CD4-positive, alpha-beta T cell treated with Interferon gamma for 1 hour (primary cell): ENCODE data around the gene PLEKHA6.

Source experiments
- DNase-seq: peaks from one replicate; pipeline ENCODE4 v3.0.0-alpha.2; 2020

Gene PLEKHA6

DNA sequence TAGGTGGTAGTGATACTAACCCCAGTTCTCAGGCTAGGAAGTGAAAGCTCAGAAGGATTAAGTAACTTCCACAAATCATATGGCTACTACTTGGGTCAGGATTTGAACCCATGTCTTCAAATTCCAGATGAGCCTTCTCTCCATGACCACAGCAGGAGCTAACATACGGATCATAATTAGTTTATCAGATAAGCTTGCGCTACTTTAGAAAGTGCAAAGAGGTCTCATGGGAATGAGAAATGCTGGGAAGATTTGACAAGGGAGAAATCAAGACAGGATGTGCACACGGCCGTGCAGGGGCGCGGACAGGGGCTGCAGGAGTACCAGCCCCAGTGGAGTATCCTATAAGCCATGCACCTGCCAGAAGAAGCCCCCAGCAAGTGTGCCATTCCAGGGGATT is 5.2 kb downstream of the PLEKHA6 start:
- no peak for DNase-seq

DNA sequence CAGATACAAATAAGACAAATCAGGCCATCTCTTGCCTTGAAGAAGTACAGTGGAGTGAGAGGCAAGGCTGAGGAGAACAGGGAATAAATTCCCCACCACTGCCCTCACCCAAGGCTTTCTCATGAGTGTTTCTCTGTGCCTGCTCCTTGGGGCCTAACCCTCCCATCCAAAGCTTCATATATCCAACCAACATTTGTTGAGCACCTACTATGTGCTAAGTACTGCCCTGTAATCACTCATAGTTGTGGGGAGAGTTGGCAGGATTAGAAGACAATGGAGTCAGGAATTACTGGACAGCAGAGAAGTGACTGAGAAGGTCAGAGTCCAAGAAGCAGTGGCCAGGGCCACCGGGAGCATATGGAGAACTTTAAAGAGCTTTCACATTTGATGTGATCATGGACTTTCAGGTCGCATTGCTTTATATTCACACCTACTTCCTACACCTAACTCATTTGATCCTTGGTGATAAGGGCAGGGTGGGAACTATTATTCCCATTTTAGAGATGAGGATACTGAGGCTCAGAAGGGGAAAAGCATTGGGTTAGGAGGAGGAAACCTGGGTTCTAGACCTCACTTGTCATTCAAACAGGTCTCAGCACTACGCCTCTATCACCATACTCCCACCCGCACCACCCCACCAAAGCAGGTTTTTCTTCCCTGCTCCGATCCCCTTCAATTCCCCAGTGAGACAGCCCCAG is 6.4 kb downstream of the PLEKHA6 start:
- DNase-seq = no peak

DNA sequence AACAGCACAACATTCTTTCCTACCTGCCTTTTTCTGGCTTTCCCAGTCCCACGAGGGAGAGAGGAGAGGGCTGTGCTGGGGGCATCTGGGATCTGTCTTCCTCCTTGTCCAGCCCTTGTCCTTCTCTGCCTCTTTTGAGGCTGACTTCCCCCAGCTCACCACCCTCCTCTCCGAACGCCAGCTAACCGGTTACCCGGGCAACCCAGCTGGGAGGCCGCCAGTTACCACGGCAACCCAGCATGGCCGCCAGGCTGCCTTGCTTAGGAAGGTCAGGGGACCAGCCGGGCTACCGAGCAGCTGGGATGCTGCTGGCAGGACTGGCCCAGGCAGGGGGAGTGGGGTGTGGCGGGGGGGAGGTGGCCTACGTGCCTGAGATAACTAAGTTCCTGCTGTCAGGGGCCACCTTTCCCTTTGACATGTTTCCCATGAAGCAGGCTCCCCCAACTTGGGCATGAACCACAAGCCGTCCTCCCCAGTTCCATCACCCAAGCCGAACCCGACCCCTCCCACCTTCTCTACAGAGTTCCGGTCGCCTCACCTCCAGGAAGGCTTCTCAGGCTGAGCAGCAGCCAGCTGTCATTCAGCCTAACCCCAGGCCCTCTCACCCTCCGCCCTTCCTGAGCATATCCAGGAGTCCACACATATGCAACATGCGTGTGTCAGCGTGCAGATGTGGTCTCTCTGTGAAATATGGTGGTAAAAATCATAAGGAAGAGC is 8.7 kb downstream of the PLEKHA6 start:
- no peak for DNase-seq

DNA sequence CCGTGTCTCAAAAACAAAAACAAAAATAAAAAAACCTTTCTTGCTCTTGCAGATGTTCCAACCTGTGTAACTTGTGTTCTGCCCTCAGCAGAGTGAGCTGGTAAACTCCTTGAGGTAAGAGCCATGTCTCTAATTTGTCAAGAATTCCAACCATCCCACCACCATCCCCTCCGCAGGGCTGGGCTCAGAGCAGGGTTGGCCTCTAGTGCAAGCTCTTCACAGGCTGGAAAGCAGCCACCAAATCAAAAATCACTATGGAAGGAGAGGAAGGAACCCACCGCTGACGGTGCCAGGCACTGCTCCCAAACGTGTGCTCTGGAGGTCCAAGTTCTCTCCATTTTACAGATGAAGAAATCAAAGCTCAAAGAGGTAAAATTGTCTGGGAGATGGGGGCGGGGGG is 9.4 kb downstream of the PLEKHA6 start:
- DNase-seq = no peak

DNA sequence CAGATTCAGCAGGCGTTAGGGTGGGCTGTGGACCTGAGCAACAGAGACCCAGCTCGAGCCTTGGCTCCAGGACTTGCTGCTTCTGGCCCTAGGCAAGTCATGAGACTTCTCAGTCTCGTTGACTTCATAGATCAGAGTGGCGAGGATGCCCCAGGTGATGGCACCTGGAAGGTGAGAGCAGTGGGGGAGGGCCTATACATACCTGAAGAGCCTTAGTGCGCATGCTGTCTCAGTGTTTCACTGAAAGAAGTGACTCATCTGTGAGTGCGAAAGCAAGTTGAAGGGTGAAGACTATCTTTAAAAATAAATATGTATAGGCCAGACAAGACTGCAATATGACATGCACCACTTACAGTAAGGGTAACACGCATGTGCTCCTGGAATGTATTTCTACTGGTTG is 10.1 kb downstream of the PLEKHA6 start:
- DNase-seq = no peak

DNA sequence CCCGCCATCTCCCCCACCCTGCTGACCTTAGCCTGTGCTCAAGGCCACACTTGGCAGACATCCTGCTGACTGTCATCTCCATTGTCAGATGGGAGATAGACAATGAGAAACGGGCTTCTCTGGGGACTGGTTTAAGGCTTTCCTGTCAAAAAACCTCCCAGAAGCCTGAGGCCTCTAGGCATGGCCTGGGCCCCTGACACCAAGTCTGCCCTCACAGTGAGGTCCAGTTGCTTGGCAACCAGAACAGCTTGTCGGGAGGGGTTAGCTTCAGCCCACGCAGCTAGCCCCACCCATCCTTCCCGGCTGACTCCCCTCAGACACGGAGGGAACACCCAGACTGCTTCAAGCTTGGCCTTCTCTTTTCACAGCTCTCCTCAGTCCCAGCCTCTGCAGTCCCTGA is 11.0 kb downstream of the PLEKHA6 start:
- DNase-seq = no peak

DNA sequence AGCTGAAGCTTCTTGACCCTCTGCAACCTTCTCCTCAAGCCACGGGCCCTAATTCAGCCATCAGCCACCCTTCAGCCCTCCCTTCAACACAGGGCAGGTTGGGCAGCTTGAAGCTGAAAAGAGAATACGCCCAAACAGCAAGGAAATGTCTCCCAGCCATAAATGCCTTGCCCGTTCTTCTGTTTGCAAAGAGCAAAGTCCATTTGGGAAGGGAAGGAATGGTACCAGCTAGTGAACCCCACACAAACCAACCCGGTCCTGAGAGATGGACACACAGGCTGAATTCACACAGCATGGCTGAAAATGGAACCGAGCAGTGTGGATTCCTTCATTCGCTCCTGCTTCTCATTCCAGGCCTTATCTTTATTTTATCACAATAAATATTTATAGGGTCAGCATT is 11.5 kb downstream of the PLEKHA6 start:
- no peak for DNase-seq

DNA sequence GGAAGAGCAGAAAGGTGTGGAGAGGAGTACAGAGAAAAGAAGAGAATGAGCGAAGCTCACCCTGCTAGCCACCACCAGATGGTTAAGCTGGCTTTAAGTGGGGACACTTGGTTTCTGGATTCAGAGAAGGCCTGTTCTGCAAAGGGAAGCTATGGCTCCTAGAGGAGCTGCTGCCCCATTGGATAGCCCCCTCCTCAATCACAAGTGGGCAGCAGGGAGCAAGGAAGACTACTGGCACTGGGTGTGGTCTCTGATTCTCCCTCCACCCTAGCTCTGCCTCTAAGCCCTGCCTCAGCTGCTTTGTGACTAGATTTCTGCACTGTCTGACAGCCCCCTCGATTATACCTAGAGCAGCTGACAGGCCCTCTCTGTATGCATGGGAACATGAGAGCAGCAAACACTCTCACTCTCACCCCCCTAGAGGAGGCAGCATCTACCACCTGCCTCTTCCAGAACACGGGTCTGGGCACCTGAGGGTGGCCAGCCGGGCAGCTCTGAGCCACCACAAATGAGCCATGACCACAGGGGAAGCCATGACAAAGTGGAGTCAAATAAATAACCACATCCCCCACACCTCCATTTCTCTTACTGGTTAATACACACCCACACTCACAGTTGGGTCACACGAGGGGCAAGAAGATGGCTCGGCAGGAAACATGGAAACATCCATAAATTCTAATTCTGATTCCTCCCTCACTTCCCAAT is 13.6 kb downstream of the PLEKHA6 start:
- DNase-seq = no peak

DNA sequence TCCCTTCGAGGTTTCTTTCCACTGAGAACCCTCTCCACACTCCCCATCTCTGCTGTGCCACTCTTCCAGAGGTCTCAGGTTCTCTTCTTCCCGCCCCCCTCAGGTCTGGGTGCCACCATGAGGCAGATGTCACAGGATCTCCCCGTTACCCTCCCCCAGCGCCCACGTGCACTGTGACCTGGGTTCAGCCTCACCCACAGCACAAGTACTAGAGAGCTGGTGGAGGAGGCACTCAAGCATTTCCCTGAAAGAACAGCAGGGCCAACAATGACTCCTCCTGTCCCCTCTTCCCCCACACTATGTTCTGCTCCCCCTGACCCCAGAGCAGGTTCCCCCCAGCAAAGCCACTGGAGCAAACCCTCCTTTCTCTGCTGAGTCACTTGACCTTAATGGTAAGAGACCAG is 14.3 kb downstream of the PLEKHA6 start:
- no peak for DNase-seq

DNA sequence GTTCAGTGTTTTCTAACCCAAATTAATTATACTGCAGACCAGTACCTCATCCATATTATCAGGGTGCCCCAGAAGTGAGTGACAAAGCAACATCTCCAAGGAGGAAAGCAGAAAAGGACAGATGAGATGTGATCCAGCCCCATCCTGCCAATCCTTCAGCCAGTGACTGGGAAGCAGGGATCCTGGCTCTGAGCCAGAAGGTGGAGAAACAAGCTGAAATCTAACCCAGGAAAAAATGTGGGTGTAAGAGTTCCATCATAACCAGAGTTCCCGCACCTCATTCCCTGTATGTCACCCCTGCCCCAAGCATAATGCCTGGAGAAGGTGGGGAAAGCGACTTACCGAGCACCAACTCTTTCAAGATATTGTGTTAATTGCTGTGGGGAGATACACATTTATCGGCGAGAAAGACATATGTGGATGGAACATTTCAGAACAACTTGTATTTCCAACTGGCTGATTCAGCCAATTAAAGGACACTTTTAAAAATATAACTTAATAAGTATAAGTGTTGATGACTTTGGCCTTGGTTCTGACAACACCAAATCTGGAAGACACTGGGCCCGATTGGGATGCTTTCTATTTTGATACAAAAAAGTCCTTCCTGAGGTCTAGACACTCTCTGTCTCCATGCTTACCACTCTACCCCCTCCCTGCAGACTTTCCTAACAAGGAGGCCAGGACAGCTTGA is 14.9 kb downstream of the PLEKHA6 start:
- no peak for DNase-seq

DNA sequence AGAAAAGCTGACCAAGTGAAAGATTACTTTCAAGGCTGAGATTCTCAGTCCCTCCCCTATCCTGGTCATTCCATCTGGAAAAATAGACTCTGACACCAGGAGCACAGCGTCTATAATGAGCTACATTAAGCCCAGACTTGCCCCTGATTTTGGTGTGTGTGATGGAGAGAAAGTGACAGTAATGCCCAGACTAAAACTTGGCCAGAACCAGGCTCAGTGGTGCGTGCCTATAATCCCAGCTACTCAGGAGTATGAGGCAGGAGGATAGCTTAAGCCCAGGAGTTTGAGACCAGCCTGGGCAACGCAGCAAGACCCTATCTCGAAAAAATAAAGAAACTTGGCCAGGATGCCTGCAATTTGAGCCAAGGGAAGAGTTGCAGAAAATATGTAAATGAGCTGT is 15.9 kb downstream of the PLEKHA6 start:
- DNase-seq = no peak

DNA sequence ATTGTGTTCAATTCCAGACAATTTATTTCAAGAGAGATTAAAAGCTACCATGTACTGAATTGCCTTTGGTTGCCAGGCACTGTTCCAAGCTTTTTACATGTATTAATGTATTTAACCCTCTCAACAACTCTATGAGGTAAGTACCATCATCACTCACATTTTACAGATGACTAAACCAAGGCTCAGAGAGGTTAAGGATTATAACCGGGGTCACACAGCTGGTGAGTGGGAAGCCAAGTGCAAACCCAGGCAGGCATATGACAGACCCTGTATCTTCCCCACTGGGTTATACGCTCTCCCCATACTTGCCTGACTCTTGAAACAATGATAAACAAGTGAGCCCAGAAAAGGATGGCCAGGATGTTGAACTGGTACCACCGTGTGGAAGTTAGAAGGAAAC is 16.5 kb downstream of the PLEKHA6 start:
- no peak for DNase-seq

DNA sequence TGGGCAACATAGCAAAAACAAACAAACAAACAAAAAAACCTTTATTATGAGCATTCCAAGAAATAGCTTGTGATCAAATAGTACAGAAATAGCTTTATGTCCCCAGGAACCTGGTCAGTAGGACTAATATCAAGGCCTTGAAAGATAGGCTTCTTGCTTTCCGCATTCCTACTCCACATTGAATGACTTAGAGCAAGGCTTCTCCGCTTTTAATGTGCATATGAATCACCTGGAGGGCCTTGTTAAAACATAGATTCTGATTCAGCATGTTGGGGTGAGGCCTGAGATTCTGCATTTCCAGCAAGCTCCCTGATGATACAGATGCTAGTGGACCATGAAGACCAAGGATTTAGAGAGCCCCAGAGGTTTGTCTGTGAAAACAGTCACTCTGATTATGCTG is 17.4 kb downstream of the PLEKHA6 start:
- no peak for DNase-seq

DNA sequence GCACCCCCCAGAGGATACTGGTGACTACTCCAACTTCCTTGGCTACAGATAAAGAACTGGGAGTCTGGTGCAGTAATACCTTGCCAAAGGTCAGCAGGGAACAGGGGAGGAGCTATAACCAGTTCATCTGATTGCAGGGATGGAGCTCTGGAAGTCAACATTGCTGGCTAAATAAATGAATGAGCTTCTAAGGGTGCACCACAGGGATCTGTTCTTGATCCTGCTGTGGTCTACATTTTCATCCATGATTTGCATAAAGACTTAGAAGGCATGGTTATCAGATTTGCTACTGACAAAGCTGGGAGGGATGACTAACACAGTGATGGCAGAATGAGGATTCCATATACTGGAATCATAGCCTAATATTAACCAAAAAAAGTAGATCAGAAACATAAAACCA is 18.3 kb downstream of the PLEKHA6 start:
- no peak for DNase-seq

DNA sequence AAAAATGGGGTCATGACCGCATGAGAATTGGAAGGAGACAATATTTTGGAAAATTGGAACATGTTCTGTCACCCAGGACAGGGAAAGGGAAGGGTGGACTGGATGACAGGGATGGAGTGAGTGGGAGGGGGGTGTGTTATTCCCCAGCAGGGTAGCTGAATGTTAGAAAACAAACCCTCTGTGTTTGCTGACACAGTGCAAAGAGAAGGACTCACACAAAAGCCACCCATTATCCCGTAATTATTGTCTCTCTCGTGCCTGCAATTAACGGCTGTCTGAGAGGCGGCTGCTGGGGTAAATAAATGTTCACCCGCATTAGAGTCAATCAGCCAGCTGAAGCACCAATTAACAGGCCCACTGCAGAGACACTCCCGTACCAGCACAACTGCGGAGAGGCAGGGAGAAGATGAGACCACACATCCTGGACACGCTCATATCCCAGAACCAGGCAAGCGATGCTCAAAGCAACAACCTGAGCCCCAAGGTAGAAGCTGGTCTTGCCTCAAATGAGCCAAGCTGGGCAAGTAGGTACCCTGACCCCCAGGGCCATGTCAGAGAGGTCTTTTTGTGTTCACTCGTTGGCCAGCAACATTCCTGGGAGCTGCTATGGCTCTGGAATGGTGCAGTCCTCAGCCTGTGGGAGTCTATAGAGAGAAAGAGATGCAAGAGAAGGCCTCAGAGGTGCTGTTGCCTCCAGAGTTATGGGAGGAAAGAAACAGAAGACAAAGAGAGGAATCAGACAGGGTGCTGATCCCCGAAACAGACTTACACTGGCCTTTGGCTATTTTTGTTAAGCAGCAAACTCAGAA is 19.4 kb downstream of the PLEKHA6 start:
- DNase-seq = no peak

DNA sequence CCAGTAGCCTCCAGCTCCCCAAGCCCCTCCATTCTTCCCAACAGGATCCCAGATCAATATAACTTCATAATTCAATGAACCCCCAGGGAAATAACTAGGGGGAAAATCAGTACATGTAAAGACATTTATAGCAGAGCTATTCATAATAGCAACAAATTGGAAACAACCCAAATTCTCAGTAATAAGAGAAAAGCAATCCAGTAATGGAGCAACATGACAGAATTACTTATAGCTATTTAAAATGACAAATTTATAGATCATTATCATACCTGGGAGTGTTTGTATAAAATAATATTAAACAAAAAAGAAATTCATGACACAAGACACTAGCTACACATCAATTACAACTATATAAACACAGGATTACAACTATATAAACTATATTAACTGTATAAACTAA is 20.2 kb downstream of the PLEKHA6 start:
- no peak for DNase-seq

DNA sequence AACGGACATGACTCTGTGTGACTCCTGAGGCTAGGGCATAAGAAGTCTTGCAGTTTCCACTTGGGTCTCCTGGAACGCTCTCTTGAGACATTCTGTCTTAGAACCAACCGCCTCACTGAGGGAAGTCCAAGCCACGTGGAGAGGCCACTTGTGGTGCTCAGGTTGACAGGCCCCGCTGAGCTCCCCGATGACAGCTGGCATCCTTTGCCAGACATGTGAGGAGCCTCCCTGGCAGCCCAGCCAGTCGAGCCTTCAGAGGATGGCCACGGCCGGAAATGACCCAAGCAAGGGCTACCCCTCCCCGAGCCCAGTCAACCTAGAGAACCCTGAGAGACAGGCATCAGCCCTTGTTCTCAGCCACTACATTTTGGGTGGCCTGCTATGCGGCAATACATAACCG is 20.7 kb downstream of the PLEKHA6 start:
- no peak for DNase-seq

DNA sequence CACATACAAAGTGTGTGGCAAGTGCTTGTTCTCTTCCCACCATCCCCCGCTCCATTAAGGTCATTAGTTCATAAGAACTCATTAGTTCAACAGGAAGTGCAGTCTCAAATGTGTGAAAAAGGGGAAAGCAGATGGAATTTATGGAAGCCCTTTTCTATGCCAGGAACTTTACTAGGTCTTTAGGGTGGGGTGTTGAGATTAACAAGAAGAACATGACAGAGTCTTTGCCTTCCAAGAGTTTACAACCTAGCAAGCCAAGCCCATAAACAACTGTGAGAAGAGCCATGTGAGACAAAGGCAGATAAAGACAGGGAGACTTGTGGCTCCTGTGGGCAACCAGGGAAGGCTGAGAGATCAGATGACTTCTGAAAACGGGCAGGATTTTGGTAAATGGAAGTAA is 21.4 kb downstream of the PLEKHA6 start:
- DNase-seq = no peak

DNA sequence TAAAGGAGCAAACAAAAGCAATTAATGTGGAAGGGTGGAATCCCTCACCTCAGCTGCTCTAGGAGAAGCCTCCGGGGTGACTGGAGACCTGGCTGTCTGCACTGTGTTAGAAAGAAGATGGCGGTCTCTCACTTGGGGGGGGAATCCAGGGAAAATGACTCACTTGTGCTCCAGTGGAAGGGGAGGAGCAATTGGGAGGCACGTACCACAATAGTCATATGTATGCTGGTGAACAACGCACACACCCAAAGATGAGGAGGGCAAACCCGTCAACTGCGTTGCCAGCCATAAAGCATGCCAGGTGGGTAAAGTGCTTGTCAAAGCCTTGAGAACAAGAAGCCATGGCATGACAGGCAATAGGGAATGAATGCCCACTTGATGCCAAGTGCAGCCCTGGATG is 22.1 kb downstream of the PLEKHA6 start:
- DNase-seq = no peak

DNA sequence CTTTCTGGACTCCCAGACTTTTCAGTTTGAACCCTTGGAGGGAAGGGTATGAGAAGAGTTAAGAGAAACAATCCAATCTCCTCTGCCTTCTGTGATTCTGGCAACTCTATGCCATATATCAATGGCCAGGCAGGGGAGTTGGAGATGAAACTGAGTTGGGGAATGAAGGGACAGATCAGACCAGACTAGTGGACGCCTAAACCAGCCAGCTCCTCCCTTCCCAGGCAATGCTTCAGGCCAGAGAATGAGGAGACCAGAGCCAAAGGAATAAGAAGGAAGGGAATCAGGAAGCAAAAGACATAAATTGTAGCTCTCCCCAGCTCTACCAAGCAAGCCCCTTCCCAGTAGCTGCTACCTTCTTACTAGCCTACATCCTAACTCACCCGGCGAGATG is 22.7 kb downstream of the PLEKHA6 start:
- DNase-seq = no peak

DNA sequence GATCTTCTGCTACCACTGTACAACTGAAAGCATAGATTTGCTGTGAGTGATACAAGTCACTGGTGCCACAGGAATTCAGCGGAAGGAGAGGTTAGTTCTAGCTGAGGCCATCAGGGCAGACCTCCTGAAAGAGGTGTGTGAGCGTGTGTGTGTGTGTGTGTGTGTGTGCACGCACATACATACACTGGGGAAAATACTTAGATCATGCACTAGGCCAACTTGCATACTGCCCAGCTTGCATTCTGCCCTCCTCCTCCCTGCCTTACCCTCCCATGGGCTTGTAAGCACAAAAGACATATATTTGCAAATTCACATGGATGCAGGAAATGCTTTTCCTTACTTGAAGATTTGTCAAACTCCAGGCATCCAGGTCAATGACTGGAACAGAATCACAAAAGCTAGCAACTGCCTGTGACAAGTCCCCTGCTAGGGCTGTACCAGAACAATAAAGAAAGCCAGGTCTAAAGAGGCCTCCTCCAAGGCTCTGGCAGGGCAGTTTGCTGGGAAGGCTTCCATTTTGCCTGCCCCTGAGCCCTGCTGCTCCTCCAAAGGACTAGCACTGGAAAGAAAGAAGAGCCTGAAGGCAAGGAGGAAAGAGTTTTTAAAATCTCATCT is 23.2 kb downstream of the PLEKHA6 start:
- no peak for DNase-seq

DNA sequence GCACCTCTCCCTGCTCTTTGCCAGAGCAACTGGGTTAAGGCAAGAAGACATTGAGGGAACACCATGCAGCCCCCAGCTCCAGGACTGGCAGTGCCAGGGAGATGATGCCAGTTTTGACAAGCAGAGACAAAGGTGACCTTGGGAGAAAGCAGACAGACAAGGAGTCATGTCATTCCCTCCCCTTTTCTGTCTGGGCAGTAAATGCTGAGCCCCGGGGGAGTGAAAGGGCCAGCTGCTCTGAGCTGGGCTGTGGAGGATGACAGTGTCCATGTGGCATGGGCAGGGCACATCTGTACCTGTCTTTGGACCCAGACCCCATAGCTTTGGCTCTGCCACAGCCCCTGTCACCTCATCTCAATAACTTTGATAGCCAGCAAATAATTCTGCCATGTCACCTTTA is 24.2 kb downstream of the PLEKHA6 start:
- DNase-seq = no peak
